ENCODE measurements around the gene STAC. TPM values are rescaled to one million over a fixed set of nuclear protein-coding genes. Genes with fewer than 3 reads are reported as not detected.

STAC gene
- total and polyA plus RNA-seq, 10 of the 15 experiments (the other 5 are each of a cell fraction or from before 2014, with no cell fraction given) = 0.07 TPM; not detected in 9

DNA sequence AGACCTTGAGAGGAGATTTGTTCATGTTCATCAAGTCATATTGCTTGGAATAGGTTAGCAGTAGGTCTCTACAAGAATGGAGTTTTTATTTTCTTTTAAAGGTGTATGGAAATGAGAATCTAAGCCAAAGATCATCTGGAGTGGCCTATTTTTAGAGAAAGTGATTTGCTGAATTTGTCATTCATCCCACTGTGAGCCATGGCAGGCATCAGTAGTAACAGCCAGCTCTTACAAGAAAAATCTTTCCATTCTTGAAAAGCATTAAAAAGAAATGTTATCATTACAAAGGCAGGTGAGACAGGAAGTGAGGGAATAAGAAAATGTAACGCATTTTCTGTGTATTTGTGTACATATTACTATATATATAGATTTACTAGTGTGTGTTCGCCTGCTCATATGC, 29.6 kb downstream of the STAC start (continued):
- TF ChIP-seq IKZF2 (IDR thresholded peaks at IDR 0.05) = no peak
- TF ChIP-seq, protein P1, sequence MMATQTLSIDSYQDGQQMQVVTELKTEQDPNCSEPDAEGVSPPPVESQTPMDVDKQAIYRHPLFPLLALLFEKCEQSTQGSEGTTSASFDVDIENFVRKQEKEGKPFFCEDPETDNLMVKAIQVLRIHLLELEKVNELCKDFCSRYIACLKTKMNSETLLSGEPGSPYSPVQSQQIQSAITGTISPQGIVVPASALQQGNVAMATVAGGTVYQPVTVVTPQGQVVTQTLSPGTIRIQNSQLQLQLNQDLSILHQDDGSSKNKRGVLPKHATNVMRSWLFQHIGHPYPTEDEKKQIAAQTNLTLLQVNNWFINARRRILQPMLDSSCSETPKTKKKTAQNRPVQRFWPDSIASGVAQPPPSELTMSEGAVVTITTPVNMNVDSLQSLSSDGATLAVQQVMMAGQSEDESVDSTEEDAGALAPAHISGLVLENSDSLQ (IDR thresholded peaks at IDR 0.05) = no peak

- no peaks in the 10 kb centered on the region for H3K9me3 ChIP-seq (replicated peaks; ENCODE audit: control insufficient read depth, insufficient read depth, low read length)
- H3K4me2 ChIP-seq (ENCODE audit: control insufficient read depth, insufficient read depth) = no peak overlapping the region
- no peak overlapping the region for H3K27ac ChIP-seq (ENCODE audit: control insufficient read depth, insufficient read depth)
- no TSS peak for BruUV-seq (replicated peaks)
- ATAC-seq (no peak), FAIRE-seq (no peak), DNase-seq (ENCODE audit: low read depth, low spot score) (no peak)
- ChIA-PET SMC1A (ENCODE audit: uncharacterized antibody, unreplicated experiment) (no interaction called here), CTCF (no interaction called here), POLR2A (interaction anchor here (0.6 kb wide), 1 partner anchor 28 kb away, joined by 4 read pairs; no protein-coding TSS in a partner anchor), RAD21 (ENCODE audit: unreplicated experiment) (no interaction called here)
- 0% methylated on average over 1 of the region's 1 CpG for WGBS (ENCODE audit: insufficient coverage, insufficient replicate concordance, low lambda C conversion rate, missing lambda C conversion rate)
- intact Hi-C loops (cut with micrococcal nuclease; ENCODE audit: unreplicated experiment) = no loop called here
- no peaks in the 10 kb centered on the region for H3K36me3 ChIP-seq (ENCODE audit: control insufficient read depth in 2 of 2, insufficient read depth in 2 of 2, low read length in 1 of 2)
- H2AFZ ChIP-seq (ENCODE audit: control insufficient read depth, low read depth, low read length) = no peak overlapping the region
- no peak overlapping the region for H3K4me3 ChIP-seq
- no peak overlapping the region for H3K9ac ChIP-seq (ENCODE audit: control insufficient read depth, insufficient read depth, low read length)
- H3K4me1 ChIP-seq (ENCODE audit: control insufficient read depth, insufficient read depth, low read length) = no peaks in the 10 kb centered on the region
- no peaks in the 10 kb centered on the region for H3K79me2 ChIP-seq (ENCODE audit: control insufficient read depth, insufficient read depth, low read length)
- in situ Hi-C loops (cut with MboI) = no loop called here
- no peaks in the 10 kb centered on the region for H4K20me1 ChIP-seq (ENCODE audit: control insufficient read depth, insufficient read depth)
- no peaks in the 10 kb centered on the region for H3K27me3 ChIP-seq (replicated peaks in 1 of 2; ENCODE audit: control insufficient read depth in 2 of 2, insufficient read depth in 2 of 2, low read length in 1 of 2)
- TF ChIP-seq ZNF207 (IDR thresholded peaks at IDR 0.05; ENCODE audit: borderline replicate concordance) (no peak), SRF (IDR thresholded peaks at IDR 0.05; ENCODE audit: low read depth in 2 of 2, low read length in 2 of 2) (no peak), HDAC2 (IDR thresholded peaks at IDR 0.05) (no peak), SIN3A (IDR thresholded peaks at IDR 0.05; ENCODE audit: low read depth, low read length) (no peak), CEBPZ (IDR thresholded peaks at IDR 0.05; ENCODE audit: low read depth, low read length) (no peak), RB1 (IDR thresholded peaks at IDR 0.05; ENCODE audit: borderline replicate concordance) (no peak), MAX (IDR thresholded peaks at IDR 0.05; ENCODE audit: low read depth, low read length) (no peak), IRF4 (IDR thresholded peaks at IDR 0.05; ENCODE audit: low read depth, low read length) (no peak), EED (IDR thresholded peaks at IDR 0.05; ENCODE audit: low read depth) (no peak)
- TF ChIP-seq, protein P2, sequence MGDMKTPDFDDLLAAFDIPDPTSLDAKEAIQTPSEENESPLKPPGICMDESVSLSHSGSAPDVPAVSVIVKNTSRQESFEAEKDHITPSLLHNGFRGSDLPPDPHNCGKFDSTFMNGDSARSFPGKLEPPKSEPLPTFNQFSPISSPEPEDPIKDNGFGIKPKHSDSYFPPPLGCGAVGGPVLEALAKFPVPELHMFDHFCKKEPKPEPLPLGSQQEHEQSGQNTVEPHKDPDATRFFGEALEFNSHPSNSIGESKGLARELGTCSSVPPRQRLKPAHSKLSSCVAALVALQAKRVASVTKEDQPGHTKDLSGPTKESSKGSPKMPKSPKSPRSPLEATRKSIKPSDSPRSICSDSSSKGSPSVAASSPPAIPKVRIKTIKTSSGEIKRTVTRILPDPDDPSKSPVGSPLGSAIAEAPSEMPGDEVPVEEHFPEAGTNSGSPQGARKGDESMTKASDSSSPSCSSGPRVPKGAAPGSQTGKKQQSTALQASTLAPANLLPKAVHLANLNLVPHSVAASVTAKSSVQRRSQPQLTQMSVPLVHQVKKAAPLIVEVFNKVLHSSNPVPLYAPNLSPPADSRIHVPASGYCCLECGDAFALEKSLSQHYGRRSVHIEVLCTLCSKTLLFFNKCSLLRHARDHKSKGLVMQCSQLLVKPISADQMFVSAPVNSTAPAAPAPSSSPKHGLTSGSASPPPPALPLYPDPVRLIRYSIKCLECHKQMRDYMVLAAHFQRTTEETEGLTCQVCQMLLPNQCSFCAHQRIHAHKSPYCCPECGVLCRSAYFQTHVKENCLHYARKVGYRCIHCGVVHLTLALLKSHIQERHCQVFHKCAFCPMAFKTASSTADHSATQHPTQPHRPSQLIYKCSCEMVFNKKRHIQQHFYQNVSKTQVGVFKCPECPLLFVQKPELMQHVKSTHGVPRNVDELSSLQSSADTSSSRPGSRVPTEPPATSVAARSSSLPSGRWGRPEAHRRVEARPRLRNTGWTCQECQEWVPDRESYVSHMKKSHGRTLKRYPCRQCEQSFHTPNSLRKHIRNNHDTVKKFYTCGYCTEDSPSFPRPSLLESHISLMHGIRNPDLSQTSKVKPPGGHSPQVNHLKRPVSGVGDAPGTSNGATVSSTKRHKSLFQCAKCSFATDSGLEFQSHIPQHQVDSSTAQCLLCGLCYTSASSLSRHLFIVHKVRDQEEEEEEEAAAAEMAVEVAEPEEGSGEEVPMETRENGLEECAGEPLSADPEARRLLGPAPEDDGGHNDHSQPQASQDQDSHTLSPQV (IDR thresholded peaks at IDR 0.05) = no peak
- TF ChIP-seq, protein P3, sequence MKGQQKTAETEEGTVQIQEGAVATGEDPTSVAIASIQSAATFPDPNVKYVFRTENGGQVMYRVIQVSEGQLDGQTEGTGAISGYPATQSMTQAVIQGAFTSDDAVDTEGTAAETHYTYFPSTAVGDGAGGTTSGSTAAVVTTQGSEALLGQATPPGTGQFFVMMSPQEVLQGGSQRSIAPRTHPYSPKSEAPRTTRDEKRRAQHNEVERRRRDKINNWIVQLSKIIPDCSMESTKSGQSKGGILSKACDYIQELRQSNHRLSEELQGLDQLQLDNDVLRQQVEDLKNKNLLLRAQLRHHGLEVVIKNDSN (IDR thresholded peaks at IDR 0.05; ENCODE audit: borderline replicate concordance, extremely low read length, insufficient read depth, low read depth, low read length) = no peak
These were observed 31.3 kb downstream of the STAC start for GRCh38 chr3:36411587-36411986.
